SK-N-SH treated with all-trans-retinoic acid at 6 μM for 48 hours (cell line): Measurements from ENCODE around the gene LUZP1.

Experiments
- ARNTL ChIP-seq: fragments of 450-650 bp; formaldehyde crosslinking; IDR thresholded peaks from 2 replicates; pipeline ENCODE4 v1.5.0; 2020; ENCODE audit warnings: low read depth, mild to moderate bottlenecking, moderate library complexity, borderline replicate concordance
- BACH2 ChIP-seq: fragments of 250-450 bp; sonication (Bioruptor Pico); IDR thresholded peaks from 2 replicates; pipeline ENCODE4 v1.9.0; 2021; ENCODE audit warnings: mild to moderate bottlenecking, borderline replicate concordance
- OSR1 ChIP-seq: fragments of 250-450 bp; sonication (Bioruptor Pico); IDR thresholded peaks from 2 replicates; pipeline ENCODE4 v1.8.0; 2022; ENCODE audit warnings: moderate library complexity, mild to moderate bottlenecking, inconsistent platforms
- TOX ChIP-seq: fragments of 250-450 bp; sonication (Bioruptor Pico); IDR thresholded peaks from 2 replicates; pipeline ENCODE4 v1.8.0; 2021; ENCODE audit warnings: mild to moderate bottlenecking, moderate library complexity, borderline replicate concordance
- ZFP3 ChIP-seq: fragments of 250-450 bp; sonication (Bioruptor Pico); IDR thresholded peaks from 2 replicates; pipeline ENCODE4 v1.5.0; 2020; ENCODE audit warnings: mild to moderate bottlenecking, moderate library complexity
- ZFP30 ChIP-seq: fragments of 450-650 bp; formaldehyde crosslinking; IDR thresholded peaks from 2 replicates; pipeline ENCODE4 v1.5.0; 2022; ENCODE audit warnings: mild to moderate bottlenecking, moderate library complexity
- ZNF565 ChIP-seq: fragments of 450-650 bp; formaldehyde crosslinking; conservative IDR thresholded peaks from 2 replicates; pipeline ENCODE4 v1.5.0; 2020; ENCODE audit warnings: low read depth, mild to moderate bottlenecking, moderate library complexity
- ZNF8 ChIP-seq: fragments of 450-650 bp; formaldehyde crosslinking; IDR thresholded peaks from 2 replicates; pipeline ENCODE4 v1.5.0; 2020; ENCODE audit warnings: mild to moderate bottlenecking, moderate library complexity
- TF ChIP-seq, protein P1 (sequence below): fragments of 250-450 bp; sonication (Bioruptor Pico); IDR thresholded peaks from 2 replicates; pipeline ENCODE4 v1.8.0; 2020; ENCODE audit warnings: mild to moderate bottlenecking, moderate library complexity, borderline replicate concordance
- TF ChIP-seq, protein P2 (sequence below): fragments of 250-450 bp; sonication (Bioruptor Pico); IDR thresholded peaks from 2 replicates; pipeline ENCODE4 v1.5.0; 2020; ENCODE audit warnings: mild to moderate bottlenecking, moderate library complexity

DNA sequence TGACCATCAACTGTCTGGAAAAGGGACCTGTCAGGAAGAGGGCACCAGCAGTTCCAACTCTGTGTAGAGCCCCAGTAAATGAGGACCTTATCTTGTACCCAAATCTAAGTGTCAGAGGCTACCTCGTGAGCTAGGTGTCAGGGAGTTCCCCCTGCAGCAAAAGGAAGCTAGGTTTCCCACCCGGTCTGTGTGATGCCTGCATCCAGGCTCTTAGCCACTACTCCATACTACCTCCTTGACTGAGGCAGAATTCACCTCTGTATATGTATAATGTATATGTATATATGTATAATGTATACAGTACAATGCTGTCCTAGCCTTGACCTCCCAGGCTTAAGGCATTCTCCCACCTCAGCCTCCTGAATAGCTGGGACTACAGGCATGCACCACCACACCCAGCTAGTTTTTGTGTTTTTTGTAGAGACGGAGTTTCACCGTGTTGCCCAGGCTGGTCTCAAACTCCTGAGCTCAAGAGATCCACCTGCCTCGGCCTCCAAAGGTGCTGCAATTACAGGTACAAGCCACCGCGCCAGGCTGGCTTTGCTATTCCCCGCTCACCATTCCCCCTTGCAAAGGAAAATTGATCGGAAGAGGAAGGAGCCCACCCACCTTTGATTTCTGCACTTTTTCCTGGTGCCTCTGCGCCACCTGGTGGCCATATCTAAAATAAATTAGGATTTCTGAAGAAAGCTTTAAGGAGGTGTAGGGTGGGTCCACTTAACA, 15.7 kb upstream of the LUZP1 start:
- TF ChIP-seq ZNF8 (CRISPR knock-in tag) (no peak), TOX (CRISPR knock-in tag) (no peak), ZFP30 (CRISPR knock-in tag) (no peak), ZNF565 (CRISPR knock-in tag) (no peak), ARNTL (CRISPR knock-in tag) (no peak), ZFP3 (CRISPR knock-in tag) (no peak), OSR1 (no peak), BACH2 (CRISPR knock-in tag) (no peak)
- TF ChIP-seq, protein P1, sequence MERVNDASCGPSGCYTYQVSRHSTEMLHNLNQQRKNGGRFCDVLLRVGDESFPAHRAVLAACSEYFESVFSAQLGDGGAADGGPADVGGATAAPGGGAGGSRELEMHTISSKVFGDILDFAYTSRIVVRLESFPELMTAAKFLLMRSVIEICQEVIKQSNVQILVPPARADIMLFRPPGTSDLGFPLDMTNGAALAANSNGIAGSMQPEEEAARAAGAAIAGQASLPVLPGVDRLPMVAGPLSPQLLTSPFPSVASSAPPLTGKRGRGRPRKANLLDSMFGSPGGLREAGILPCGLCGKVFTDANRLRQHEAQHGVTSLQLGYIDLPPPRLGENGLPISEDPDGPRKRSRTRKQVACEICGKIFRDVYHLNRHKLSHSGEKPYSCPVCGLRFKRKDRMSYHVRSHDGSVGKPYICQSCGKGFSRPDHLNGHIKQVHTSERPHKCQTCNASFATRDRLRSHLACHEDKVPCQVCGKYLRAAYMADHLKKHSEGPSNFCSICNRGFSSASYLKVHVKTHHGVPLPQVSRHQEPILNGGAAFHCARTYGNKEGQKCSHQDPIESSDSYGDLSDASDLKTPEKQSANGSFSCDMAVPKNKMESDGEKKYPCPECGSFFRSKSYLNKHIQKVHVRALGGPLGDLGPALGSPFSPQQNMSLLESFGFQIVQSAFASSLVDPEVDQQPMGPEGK, result no peak
- TF ChIP-seq, protein P2, sequence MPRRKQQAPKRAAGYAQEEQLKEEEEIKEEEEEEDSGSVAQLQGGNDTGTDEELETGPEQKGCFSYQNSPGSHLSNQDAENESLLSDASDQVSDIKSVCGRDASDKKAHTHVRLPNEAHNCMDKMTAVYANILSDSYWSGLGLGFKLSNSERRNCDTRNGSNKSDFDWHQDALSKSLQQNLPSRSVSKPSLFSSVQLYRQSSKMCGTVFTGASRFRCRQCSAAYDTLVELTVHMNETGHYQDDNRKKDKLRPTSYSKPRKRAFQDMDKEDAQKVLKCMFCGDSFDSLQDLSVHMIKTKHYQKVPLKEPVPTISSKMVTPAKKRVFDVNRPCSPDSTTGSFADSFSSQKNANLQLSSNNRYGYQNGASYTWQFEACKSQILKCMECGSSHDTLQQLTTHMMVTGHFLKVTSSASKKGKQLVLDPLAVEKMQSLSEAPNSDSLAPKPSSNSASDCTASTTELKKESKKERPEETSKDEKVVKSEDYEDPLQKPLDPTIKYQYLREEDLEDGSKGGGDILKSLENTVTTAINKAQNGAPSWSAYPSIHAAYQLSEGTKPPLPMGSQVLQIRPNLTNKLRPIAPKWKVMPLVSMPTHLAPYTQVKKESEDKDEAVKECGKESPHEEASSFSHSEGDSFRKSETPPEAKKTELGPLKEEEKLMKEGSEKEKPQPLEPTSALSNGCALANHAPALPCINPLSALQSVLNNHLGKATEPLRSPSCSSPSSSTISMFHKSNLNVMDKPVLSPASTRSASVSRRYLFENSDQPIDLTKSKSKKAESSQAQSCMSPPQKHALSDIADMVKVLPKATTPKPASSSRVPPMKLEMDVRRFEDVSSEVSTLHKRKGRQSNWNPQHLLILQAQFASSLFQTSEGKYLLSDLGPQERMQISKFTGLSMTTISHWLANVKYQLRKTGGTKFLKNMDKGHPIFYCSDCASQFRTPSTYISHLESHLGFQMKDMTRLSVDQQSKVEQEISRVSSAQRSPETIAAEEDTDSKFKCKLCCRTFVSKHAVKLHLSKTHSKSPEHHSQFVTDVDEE (CRISPR knock-in tag), result no peak
